H1 (cell line): ENCODE data around the gene SLC25A17. TPM values are rescaled to one million over a fixed set of nuclear protein-coding genes. Genes with fewer than 3 reads are reported as not detected.

Experiments used
- CTCF ChIA-PET: fragments of 300-600 bp; sonication (Branson Sonifier 250); formaldehyde crosslinking; loops from one replicate; lab custom pipeline; 2021; ENCODE audit not compliant: partially characterized antibody; lab: Charles Lee
- POLR2A ChIA-PET: fragments of 300-600 bp; sonication (Branson Sonifier 250); formaldehyde crosslinking; loops from one replicate; lab custom pipeline; 2021; ENCODE audit warnings: inconsistent platforms; ENCODE audit not compliant: partially characterized antibody; lab: Charles Lee
- DNase-seq, 2 experiments: peaks; one replicate each; pipeline versions ENCODE4 v3.0.0 to v3.0.0-alpha.2; 2010 to 2022; ENCODE audit warnings: low spot score in 2 of 2, low read depth in 1 of 2, mixed read lengths in 1 of 2
- FAIRE-seq: peaks from 2 replicates; lab custom pipeline; 2011; peaks lifted over from hg19 to GRCh38; lab: Jason Lieb, UNC
- H2AFZ ChIP-seq: 2 replicates; pipeline ENCODE4 v1.8.1; 2012; ENCODE audit warnings: low read length, inconsistent platforms
- H2AK5ac ChIP-seq: 2 replicates; pipeline ENCODE4 v1.6.1; 2013; ENCODE audit warnings: low read depth, low read length
- H2BK120ac ChIP-seq: replicated peaks from 2 replicates; pipeline ENCODE3; 2013; ENCODE audit warnings: low read depth, low read length, inconsistent platforms
- H2BK12ac ChIP-seq: 2 replicates; pipeline ENCODE4 v1.6.1; 2013; ENCODE audit warnings: low read depth, low read length
- H2BK15ac ChIP-seq: 2 replicates; pipeline ENCODE4 v1.6.1; 2013; ENCODE audit warnings: low read length
- H2BK20ac ChIP-seq: 2 replicates; pipeline ENCODE4 v1.6.1; 2013; ENCODE audit warnings: low read length
- H2BK5ac ChIP-seq: 2 replicates; pipeline ENCODE4 v1.6.1; 2013; ENCODE audit warnings: low read depth, low read length
- H3K14ac ChIP-seq: 2 replicates; pipeline ENCODE4 v1.6.1; 2013; ENCODE audit warnings: inconsistent platforms; ENCODE audit not compliant: insufficient read length
- H3K18ac ChIP-seq: 2 replicates; pipeline ENCODE4 v1.6.1; 2013; ENCODE audit warnings: low read length; ENCODE audit errors: extremely low read depth
- H3K23ac ChIP-seq: 2 replicates; pipeline ENCODE4 v1.6.1; 2013; ENCODE audit warnings: inconsistent platforms; ENCODE audit not compliant: insufficient read length
- H3K23me2 ChIP-seq: 2 replicates; pipeline ENCODE4 v1.6.1; 2013; ENCODE audit warnings: low read depth, low read length
- H3K27ac ChIP-seq: 2 replicates; pipeline ENCODE4 v1.6.1; 2011; ENCODE audit warnings: low read depth, low read length, inconsistent platforms
- H3K27me3 ChIP-seq, 4 experiments: replicated peaks in 1 of 4; 1 replicate in 1 of 4; 2 replicates in 3 of 4; pipeline versions ENCODE4 v1.6.1 to v1.8.1; 2011 to 2013; ENCODE audit warnings: low read length in 3 of 4, mild to moderate bottlenecking in 3 of 4, inconsistent platforms in 2 of 4, mixed read lengths in 2 of 4, moderate library complexity in 1 of 4; ENCODE audit not compliant: control insufficient read depth in 3 of 4, insufficient read depth in 3 of 4; ENCODE audit errors: extremely low read depth in 1 of 4
- H3K36me3 ChIP-seq, 4 experiments: 2 replicates each; pipeline versions ENCODE4 v1.6.1 to v1.8.1; 2011 to 2013; ENCODE audit warnings: mild to moderate bottlenecking in 4 of 4, low read length in 3 of 4, moderate library complexity in 2 of 4, control low read depth in 1 of 4, inconsistent platforms in 1 of 4; ENCODE audit not compliant: insufficient read depth in 4 of 4, control insufficient read depth in 2 of 4
- H3K4ac ChIP-seq: replicated peaks from 2 replicates; pipeline ENCODE3; 2013; ENCODE audit warnings: low read length, low read depth, mixed read lengths, inconsistent platforms; ENCODE audit not compliant: insufficient read length
- H3K4me1 ChIP-seq, 4 experiments: replicated peaks in 1 of 4; 1 replicate in 1 of 4; 2 replicates in 3 of 4; pipeline versions ENCODE4 v1.6.1 to v1.8.1; 2011 to 2013; ENCODE audit warnings: low read length in 3 of 4, inconsistent platforms in 2 of 4, mixed read lengths in 1 of 4; ENCODE audit not compliant: insufficient read depth in 4 of 4, control insufficient read depth in 3 of 4
- H3K4me2 ChIP-seq, 2 experiments: 2 replicates each; pipeline versions ENCODE4 v1.6.1 to v1.8.1; 2011 to 2013; ENCODE audit warnings: low read depth in 2 of 2, low read length in 2 of 2, control low read depth in 1 of 2, inconsistent platforms in 1 of 2, mild to moderate bottlenecking in 1 of 2; ENCODE audit not compliant: insufficient read depth in 1 of 2
- H3K4me3 ChIP-seq, 4 experiments: fragments of 200-600, 300-600 bp in 1 of 4; sonication (generic), shearing (Covaris generic), sonication (Bioruptor Twin) in 1 of 4; 2 replicates each; pipeline versions ENCODE4 v1.5.1 to v1.8.1; 2011 to 2016; ENCODE audit warnings: low read length in 4 of 4, low read depth in 3 of 4, control low read depth in 2 of 4, inconsistent platforms in 2 of 4, mild to moderate bottlenecking in 2 of 4, mixed read lengths in 1 of 4, moderate library complexity in 1 of 4; ENCODE audit not compliant: insufficient read depth in 2 of 4; ENCODE audit errors: extremely low read depth in 1 of 4
- H3K56ac ChIP-seq: replicated peaks from 2 replicates; pipeline ENCODE3; 2013; ENCODE audit warnings: low read depth, mild to moderate bottlenecking, mixed read lengths, low read length, inconsistent platforms; ENCODE audit not compliant: insufficient read length
- H3K79me1 ChIP-seq: 2 replicates; pipeline ENCODE4 v1.6.1; 2013; ENCODE audit warnings: low read depth, low read length, control low read depth
- H3K79me2 ChIP-seq, 2 experiments: 2 replicates each; pipeline versions ENCODE4 v1.6.1 to v1.8.1; 2012 to 2013; ENCODE audit warnings: low read length in 2 of 2, mild to moderate bottlenecking in 2 of 2, inconsistent platforms in 1 of 2; ENCODE audit not compliant: insufficient read depth in 2 of 2, control insufficient read depth in 1 of 2
- H3K9ac ChIP-seq, 4 experiments: replicated peaks in 1 of 4; 1 replicate in 1 of 4; 2 replicates in 3 of 4; pipeline versions ENCODE4 v1.6.1 to v1.8.1; 2011 to 2013; ENCODE audit warnings: low read depth in 3 of 4, low read length in 3 of 4, control low read depth in 2 of 4, mild to moderate bottlenecking in 2 of 4, moderate library complexity in 2 of 4, inconsistent platforms in 1 of 4; ENCODE audit errors: extremely low read depth in 1 of 4
- H3K9me3 ChIP-seq, 2 experiments: 2 replicates each; pipeline versions ENCODE4 v1.6.1 to v1.8.1; 2012 to 2013; ENCODE audit warnings: mild to moderate bottlenecking in 2 of 2, moderate library complexity in 2 of 2, control low read depth in 1 of 2, inconsistent platforms in 1 of 2, low read depth in 1 of 2, low read length in 1 of 2, mixed read lengths in 1 of 2; ENCODE audit not compliant: insufficient read depth in 2 of 2
- H4K20me1 ChIP-seq, 2 experiments: replicated peaks in 1 of 2; 2 replicates each; pipeline versions ENCODE3 to v1.8.1; 2011 to 2013; ENCODE audit warnings: inconsistent platforms in 2 of 2, low read length in 2 of 2, mild to moderate bottlenecking in 1 of 2; ENCODE audit not compliant: insufficient read depth in 2 of 2, control insufficient read depth in 1 of 2
- H4K5ac ChIP-seq: 2 replicates; pipeline ENCODE4 v1.6.1; 2013; ENCODE audit warnings: low read length, low read depth, mixed read lengths, inconsistent platforms; ENCODE audit not compliant: insufficient read length
- H4K8ac ChIP-seq: 2 replicates; pipeline ENCODE4 v1.8.0; 2013; ENCODE audit warnings: mild to moderate bottlenecking, moderate library complexity, low read length, inconsistent platforms; ENCODE audit not compliant: insufficient read depth; ENCODE audit errors: extremely low read depth
- H4K91ac ChIP-seq: replicated peaks from 2 replicates; pipeline ENCODE3; 2013; ENCODE audit warnings: low read length, mixed read lengths, inconsistent platforms; ENCODE audit not compliant: insufficient read length
- WGBS, 2 experiments: shearing (Covaris generic) in 1 of 2; methylation state at CpG; one replicate each; pipeline versions ENCODE4 v1.1.6 to v1.1.7; 2013 to 2015; ENCODE audit warnings: low lambda C conversion rate in 2 of 2, mixed read lengths in 2 of 2, inconsistent platforms in 1 of 2, low coverage in 1 of 2, missing lambda C conversion rate in 1 of 2; ENCODE audit not compliant: insufficient replicate concordance in 2 of 2, insufficient coverage in 1 of 2, insufficient read length in 1 of 2; ENCODE audit errors: extremely low coverage in 1 of 2, missing lambda C conversion rate in 1 of 2; 5-methylcytosine and 5-hydroxymethylcytosine counted together
- polyA plus RNA-seq, 7 experiments: library from polyadenylated mRNA; depleted of rRNA in 3 of 7; stranded (reverse) in 5 of 7; unstranded in 2 of 7; fragments of >200 nt in 5 of 7; fragments of 200-250 nt in 2 of 7; gene quantifications; 1 replicate in 5 of 7; 2 replicates in 1 of 7; 4 replicates in 1 of 7; pipeline versions ENCODE4 v1.2.1 to v1.2.3, GENCODE V29; 2011 to 2013; ENCODE audit warnings: missing spikeins in 2 of 7, mixed read lengths in 2 of 7
- total RNA-seq: library from RNA; stranded (reverse); fragmentation: NEBNext Ultra II Directional; extraction: Animal tissue kit (Norgen Biotek cat#: 25700); gene quantifications from 2 replicates; pipeline ENCODE4 v1.2.1, GENCODE V29; 2021

The SLC25A17 gene
- total and polyA plus RNA-seq, 2 of the 8 experiments (the other 6 are each of a cell fraction or from before 2014, with no cell fraction given), result 17.9 to 40.4 TPM

GRCh38 chr22:40862013-40862412, 42.9 kb upstream of the SLC25A17 start, which contains the start of gene DNAJB7:
DNAJB7 (minus strand) TSS chr22:40862113; CDS start chr22:40861994, 119 bp downstream.
- peaks cover 6% of the 10 kb centered on the region for H3K23me2 ChIP-seq
- no peak within 1 kb of the TSS for H3K56ac ChIP-seq
- peaks cover 2 to 4% of the 10 kb centered on the region in 2 experiments for H4K20me1 ChIP-seq
- no peak within 1 kb of the TSS for H2BK15ac ChIP-seq
- no peak within 1 kb of the TSS for H4K5ac ChIP-seq
- no peak within 1 kb of the TSS for H2AFZ ChIP-seq
- no peak within 1 kb of the TSS for H3K4me3 ChIP-seq
- no peak within 1 kb of the TSS for H2BK120ac ChIP-seq
- no peaks in the 10 kb centered on the region for H3K27me3 ChIP-seq
- no peak within 1 kb of the TSS for H2BK5ac ChIP-seq
- no peak within 1 kb of the TSS for H2BK12ac ChIP-seq
- no peak within 1 kb of the TSS for H3K18ac ChIP-seq
- H3K9me3 ChIP-seq, result no peaks in the 10 kb centered on the region
- H4K91ac ChIP-seq, result no peak within 1 kb of the TSS
- H3K27ac ChIP-seq, result no peak within 1 kb of the TSS
- ChIA-PET POLR2A (interaction anchor here (0.6 to 1.6 kb wide), 5 partner anchors 10 to 214 kb away, joined by 3 to 4 read pairs (median 3); no protein-coding TSS in a partner anchor), CTCF (no interaction called here)
- no peak within 1 kb of the TSS for H2BK20ac ChIP-seq
- H3K79me2 ChIP-seq, result peaks cover 7 to 70% of the 10 kb centered on the region in 2 experiments; a peak in 3 of 4 replicates
- no peak within 1 kb of the TSS for H4K8ac ChIP-seq
- no peak within 1 kb of the TSS for H3K23ac ChIP-seq
- no peak within 1 kb of the TSS for H3K14ac ChIP-seq
- peak within 1 kb of the TSS in 1 of 4 experiments; percentile 53; a peak in 1 of 7 replicates for H3K9ac ChIP-seq
- peaks cover 0 to 14% (median 0%) of the 10 kb centered on the region in 4 experiments; a peak in 4 of 8 replicates for H3K36me3 ChIP-seq
- H2AK5ac ChIP-seq, result no peak within 1 kb of the TSS
- FAIRE-seq, result no peak
- no peaks in the 10 kb centered on the region; the same call in 1 of the 2 replicates for H3K79me1 ChIP-seq
- peaks cover 0 to 3% (median 0%) of the 10 kb centered on the region in 4 experiments; a peak in 1 of 7 replicates for H3K4me1 ChIP-seq
- H3K4me2 ChIP-seq, result no peak within 1 kb of the TSS
- no peak for DNase-seq
- WGBS, 2 experiments, result 96% methylated on average over 3 of the region's 3 CpGs; no CpG with 5 or more reads in 1 of the 2 experiments
- H3K4ac ChIP-seq, result no peak within 1 kb of the TSS
